ENCODE results near the gene C10orf62.

GRCh38 chr10:97612386-97612785 is 22.9 kb downstream of the C10orf62 start:
- TF ChIP-seq REST (IDR thresholded peaks at IDR 0.05; ENCODE audit: unreplicated experiment) (no peak), CREB1 (CRISPR knock-in tag; IDR thresholded peaks at IDR 0.05; ENCODE audit: low read depth) (no peak), CTCF (conservative IDR thresholded peaks at IDR 0.05; ENCODE audit: low read depth in 2 of 2) (peak; percentile 56 to 71)
